ENCODE results near the gene CHST13. TPM values are rescaled to one million over a fixed set of nuclear protein-coding genes. Genes with fewer than 3 reads are reported as not detected.
A peak's percentile ranks its signal among the peaks of the same experiment; 100 is the strongest.

CHST13 gene
- total RNA-seq, 1 experiment from 2014 or later: 1.3 TPM

DNA sequence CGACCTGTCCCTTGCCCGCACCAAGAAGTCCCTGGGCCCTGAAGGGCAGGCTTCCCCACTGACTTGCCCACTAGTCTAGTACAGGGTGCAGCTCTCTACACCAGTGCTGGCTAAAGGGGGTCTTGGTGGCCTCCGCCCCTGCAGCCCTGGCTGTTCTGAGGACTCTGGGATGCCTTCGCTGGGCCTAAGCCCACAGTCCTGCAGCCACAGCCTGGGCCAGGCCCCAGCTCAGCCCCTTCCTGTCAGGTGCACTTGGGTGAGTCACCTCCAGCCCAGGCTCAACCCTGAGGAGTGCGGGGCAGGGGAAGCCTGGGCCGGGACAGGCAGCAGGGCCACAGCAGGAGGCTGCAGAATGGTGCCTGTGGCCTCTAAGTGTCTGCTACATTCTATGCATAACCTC lies 33.8 kb downstream of the CHST13 start:
- intact Hi-C loops (cut with micrococcal nuclease; ENCODE audit: unreplicated experiment): no loop called here
- H3K27ac Mint-ChIP-seq (ENCODE audit: unreplicated experiment): no peak overlapping the region
- peaks cover 30% of the 10 kb centered on the region for H3K27me3 Mint-ChIP-seq (ENCODE audit: unreplicated experiment)
- BruUV-seq (replicated peaks): no TSS peak
- H3K4me3 Mint-ChIP-seq (ENCODE audit: low read depth, unreplicated experiment): no peak overlapping the region
- TF ChIP-seq, protein P1, sequence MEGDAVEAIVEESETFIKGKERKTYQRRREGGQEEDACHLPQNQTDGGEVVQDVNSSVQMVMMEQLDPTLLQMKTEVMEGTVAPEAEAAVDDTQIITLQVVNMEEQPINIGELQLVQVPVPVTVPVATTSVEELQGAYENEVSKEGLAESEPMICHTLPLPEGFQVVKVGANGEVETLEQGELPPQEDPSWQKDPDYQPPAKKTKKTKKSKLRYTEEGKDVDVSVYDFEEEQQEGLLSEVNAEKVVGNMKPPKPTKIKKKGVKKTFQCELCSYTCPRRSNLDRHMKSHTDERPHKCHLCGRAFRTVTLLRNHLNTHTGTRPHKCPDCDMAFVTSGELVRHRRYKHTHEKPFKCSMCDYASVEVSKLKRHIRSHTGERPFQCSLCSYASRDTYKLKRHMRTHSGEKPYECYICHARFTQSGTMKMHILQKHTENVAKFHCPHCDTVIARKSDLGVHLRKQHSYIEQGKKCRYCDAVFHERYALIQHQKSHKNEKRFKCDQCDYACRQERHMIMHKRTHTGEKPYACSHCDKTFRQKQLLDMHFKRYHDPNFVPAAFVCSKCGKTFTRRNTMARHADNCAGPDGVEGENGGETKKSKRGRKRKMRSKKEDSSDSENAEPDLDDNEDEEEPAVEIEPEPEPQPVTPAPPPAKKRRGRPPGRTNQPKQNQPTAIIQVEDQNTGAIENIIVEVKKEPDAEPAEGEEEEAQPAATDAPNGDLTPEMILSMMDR (IDR thresholded peaks at IDR 0.05; ENCODE audit: unreplicated experiment): no peak
- CTCF ChIA-PET: interaction anchor here (1.2 kb wide), 1 partner anchor 14 kb away, joined by 3 read pairs; no protein-coding TSS in a partner anchor
- no peaks in the 10 kb centered on the region for H3K36me3 Mint-ChIP-seq (ENCODE audit: insufficient read depth, unreplicated experiment)
- DNase-seq: no peak
- H3K4me1 Mint-ChIP-seq (ENCODE audit: low read depth, unreplicated experiment): no peaks in the 10 kb centered on the region
- no peaks in the 10 kb centered on the region for H3K9me3 Mint-ChIP-seq (ENCODE audit: low read depth, unreplicated experiment)

DNA sequence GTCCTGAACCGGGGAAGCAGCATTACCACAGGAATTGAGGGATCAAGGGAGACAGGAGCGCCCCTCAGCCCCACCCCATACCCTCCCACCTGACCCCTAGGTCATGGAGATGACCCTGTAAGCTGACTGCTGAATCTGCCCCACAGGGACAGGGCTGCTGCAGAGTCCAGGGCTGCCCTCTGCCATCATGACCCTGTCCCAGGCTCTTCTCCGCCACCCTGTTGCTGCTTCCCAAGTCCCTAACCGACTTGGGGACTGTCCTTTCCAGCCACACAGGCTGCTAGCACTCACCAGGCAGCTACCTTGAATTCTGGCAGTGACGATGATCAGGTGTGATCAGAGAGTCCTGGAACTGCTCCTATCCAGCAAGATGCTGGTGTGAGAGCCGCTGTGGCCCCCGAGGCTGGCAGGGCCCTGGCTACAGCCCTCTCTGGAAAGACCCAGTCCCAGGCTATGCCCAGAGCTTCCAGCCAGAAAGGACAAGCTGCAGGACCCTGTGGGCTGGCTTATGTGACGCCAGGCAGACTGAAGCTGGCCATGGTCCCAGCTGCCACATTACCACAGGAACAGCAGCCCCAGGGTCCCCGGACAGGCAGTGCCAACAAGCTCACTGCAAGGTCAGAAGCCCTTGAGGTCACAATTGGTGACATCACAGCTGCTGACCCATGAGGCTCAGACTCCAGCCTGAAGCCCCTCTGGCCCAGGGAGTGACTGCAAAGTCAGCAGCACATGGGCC lies 34.5 kb downstream of the CHST13 start, which contains the start of gene C3orf22:
TSS of gene C3orf22 (minus strand) at position 597 of the 736 bp plus-strand sequence. CDS start 5,542 bp downstream, outside the sequence.
- H3K27me3 Mint-ChIP-seq (ENCODE audit: unreplicated experiment): peaks cover 37% of the 10 kb centered on the region
- no peak within 1 kb of the TSS for H3K4me3 Mint-ChIP-seq (ENCODE audit: low read depth, unreplicated experiment)
- intact Hi-C loops (cut with micrococcal nuclease; ENCODE audit: unreplicated experiment): no loop called here
- H3K9me3 Mint-ChIP-seq (ENCODE audit: low read depth, unreplicated experiment): no peaks in the 10 kb centered on the region
- DNase-seq: no peak
- no peaks in the 10 kb centered on the region for H3K36me3 Mint-ChIP-seq (ENCODE audit: insufficient read depth, unreplicated experiment)
- no peaks in the 10 kb centered on the region for H3K4me1 Mint-ChIP-seq (ENCODE audit: low read depth, unreplicated experiment)
- BruUV-seq (replicated peaks): no TSS peak
- CTCF ChIA-PET: interaction anchor here (1.2 kb wide), 1 partner anchor 15 kb away, joined by 3 read pairs; no protein-coding TSS in a partner anchor
- no peak within 1 kb of the TSS for H3K27ac Mint-ChIP-seq (ENCODE audit: unreplicated experiment)
- TF ChIP-seq, protein P1 (IDR thresholded peaks at IDR 0.05; ENCODE audit: unreplicated experiment): no peak

DNA sequence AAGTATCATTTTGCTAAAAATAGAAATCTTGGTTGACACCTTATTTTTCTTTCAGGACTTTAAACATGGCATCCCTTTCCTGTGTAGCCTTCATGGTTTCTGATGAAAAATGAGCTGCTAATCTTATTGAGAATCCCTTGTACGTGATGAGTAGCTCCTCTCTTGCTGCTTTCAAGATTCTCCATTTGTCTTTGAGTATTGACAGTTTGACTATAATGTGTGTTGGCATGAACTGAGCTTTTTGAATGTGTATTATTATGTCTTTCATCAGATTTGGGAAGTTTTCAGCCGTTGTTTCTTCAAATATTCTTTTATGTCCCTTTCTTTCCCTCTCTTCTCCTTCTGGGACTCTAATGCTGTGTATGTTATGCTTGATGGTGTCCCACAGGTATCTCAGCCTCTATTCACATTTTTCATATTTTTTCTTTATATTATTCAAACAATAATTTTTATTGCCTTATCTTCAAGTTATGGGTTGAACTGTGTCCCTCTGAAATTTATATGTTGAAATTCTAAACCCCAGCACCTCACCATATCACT lies 38.9 kb downstream of the CHST13 start:
- no peak for DNase-seq
- CTCF ChIA-PET: interaction anchor here (0.6 kb wide), 1 partner anchor 186 kb away, joined by 3 read pairs; no protein-coding TSS in a partner anchor
- intact Hi-C loops (cut with micrococcal nuclease; ENCODE audit: unreplicated experiment): no loop called here
- Mint-ChIP-seq H3K27ac (ENCODE audit: unreplicated experiment) (no peak overlapping the region), H3K4me3 (ENCODE audit: low read depth, unreplicated experiment) (no peak overlapping the region), H3K4me1 (ENCODE audit: low read depth, unreplicated experiment) (no peaks in the 10 kb centered on the region), H3K27me3 (ENCODE audit: unreplicated experiment) (peaks cover 70% of the 10 kb centered on the region), H3K9me3 (ENCODE audit: low read depth, unreplicated experiment) (no peaks in the 10 kb centered on the region), H3K36me3 (ENCODE audit: insufficient read depth, unreplicated experiment) (no peaks in the 10 kb centered on the region)
- no TSS peak for BruUV-seq (replicated peaks)
- TF ChIP-seq, protein P1 (IDR thresholded peaks at IDR 0.05; ENCODE audit: unreplicated experiment): no peak

DNA sequence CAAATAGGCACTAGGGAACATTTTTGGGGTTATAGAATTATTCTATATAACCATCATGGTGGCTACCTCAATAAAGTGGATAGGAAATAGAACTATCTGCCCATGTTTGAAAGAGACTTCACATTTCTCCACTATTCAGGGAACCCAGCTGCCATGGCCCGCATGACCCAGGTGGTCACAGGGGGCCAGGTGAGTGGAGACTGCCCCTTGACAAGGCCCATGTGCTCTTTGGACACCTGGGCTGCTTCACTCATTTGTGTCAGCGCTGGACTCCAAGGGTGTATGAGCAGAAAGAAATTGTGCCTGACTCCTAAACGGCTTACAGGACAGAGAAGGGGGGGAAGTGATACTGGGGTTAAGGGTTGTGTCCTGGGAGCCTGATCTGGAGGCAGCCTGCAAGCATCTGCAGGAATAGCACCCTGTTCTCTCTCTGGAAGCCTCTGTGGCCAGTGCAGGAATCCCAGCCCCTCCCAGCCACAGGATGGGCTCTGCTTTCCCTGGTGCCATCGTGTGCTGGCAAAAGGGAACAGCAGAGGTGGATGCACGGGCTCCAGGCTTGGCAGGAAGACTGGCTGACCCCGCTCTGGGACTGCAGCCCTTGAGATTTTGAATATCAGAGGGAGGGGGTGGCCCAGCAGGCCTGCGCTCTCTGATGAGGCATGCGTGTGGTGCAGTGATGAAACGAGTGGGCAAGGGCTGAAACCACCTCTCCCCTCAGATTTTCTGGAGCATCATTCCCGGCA lies 43.9 kb downstream of the CHST13 start:
- BruUV-seq (replicated peaks): no TSS peak

More for the DNA sequence above, 43.9 kb downstream of the CHST13 start:
- Mint-ChIP-seq H3K4me3 (ENCODE audit: low read depth, unreplicated experiment) (no peak overlapping the region), H3K4me1 (ENCODE audit: low read depth, unreplicated experiment) (peaks cover under 1% of the 10 kb centered on the region), H3K27me3 (ENCODE audit: unreplicated experiment) (peaks cover 71% of the 10 kb centered on the region), H3K27ac (ENCODE audit: unreplicated experiment) (no peak overlapping the region), H3K36me3 (ENCODE audit: insufficient read depth, unreplicated experiment) (no peaks in the 10 kb centered on the region), H3K9me3 (ENCODE audit: low read depth, unreplicated experiment) (no peaks in the 10 kb centered on the region)
- DNase-seq: peak; percentile 39
- TF ChIP-seq, protein P1 (IDR thresholded peaks at IDR 0.05; ENCODE audit: unreplicated experiment): no peak
- intact Hi-C loops (cut with micrococcal nuclease; ENCODE audit: unreplicated experiment): no loop called here
- CTCF ChIA-PET: interaction anchor here (1.4 kb wide), 1 partner anchor 12 kb away, joined by 4 read pairs; no protein-coding TSS in a partner anchor

Measured in Calu3 (cell line).